Effector memory CD4-positive, alpha-beta T cell (primary cell): ENCODE measurements around the gene DUSP10.

Experiments
- DNase-seq, 3 donors: peaks; one replicate each; pipeline ENCODE4 v3.0.0-alpha.2; 2020
- H3K27ac ChIP-seq: 2 replicates; pipeline ENCODE4 v1.7.0; 2013; ENCODE audit warnings: mild to moderate bottlenecking, low read length, moderate library complexity; ENCODE audit not compliant: insufficient read depth, poor library complexity, severe bottlenecking
- H3K27me3 ChIP-seq: replicated peaks from 2 replicates; pipeline ENCODE4 v1.7.0; 2013; ENCODE audit warnings: mild to moderate bottlenecking, low read length; ENCODE audit not compliant: insufficient read depth, control insufficient read depth, poor library complexity, severe bottlenecking
- H3K36me3 ChIP-seq: 2 replicates; pipeline ENCODE4 v1.7.0; 2013; ENCODE audit warnings: mild to moderate bottlenecking, low read length, moderate library complexity; ENCODE audit not compliant: control insufficient read depth, insufficient read depth
- H3K4me1 ChIP-seq: 2 replicates; pipeline ENCODE4 v1.7.0; 2013; ENCODE audit warnings: low read length, mild to moderate bottlenecking; ENCODE audit not compliant: control insufficient read depth, insufficient read depth, poor library complexity, severe bottlenecking
- H3K4me3 ChIP-seq: 2 replicates; pipeline ENCODE4 v1.7.0; 2013; ENCODE audit warnings: low read length, low read depth, mild to moderate bottlenecking; ENCODE audit not compliant: insufficient read depth, poor library complexity, severe bottlenecking
- H3K9me3 ChIP-seq: 2 replicates; pipeline ENCODE4 v1.7.0; 2013; ENCODE audit warnings: mild to moderate bottlenecking, low read length, moderate library complexity; ENCODE audit not compliant: control insufficient read depth

DUSP10 gene

DNA sequence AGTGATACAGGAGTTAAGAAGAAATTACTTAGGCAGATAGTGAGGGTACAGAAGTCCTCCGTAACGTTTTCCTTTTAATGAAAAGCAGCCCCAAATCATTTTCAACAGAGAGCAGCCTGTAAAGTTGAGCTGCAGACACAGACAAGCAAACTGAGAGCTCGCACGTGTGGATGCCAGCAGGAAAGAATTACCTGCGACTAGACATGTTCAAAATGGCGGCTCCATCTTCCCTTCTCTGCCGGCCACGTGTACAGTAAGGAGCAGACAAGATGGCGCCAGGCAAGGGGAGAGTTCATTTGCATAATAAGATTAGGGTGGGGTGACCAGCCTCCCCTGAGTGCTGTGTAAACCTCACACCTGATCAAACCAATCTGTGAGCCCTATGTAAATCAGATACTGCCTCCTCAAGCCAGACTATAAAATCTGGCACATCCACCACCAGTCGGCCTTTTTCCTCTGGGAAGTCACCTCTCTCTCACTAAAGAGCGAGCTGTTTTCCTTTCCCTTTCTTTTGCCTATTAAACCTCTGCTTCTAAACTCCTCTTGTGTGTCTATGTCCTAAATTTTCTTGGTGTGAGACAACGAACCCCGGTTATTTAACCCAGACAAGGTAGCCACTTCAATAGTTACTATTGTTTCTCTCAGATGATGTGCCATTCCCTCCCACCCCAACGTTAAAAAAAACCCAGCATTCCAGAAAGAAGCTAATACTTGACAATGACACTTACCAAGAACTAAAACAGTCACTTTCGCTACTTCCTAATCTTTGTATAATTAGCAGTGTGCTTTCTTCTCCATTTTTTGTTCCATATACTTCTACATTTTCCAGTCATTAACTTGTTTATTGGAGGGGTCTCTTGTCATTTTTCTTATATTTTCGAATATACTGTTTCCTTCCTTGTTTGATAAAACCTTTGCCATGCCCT, 27.4 kb downstream of the DUSP10 start:
- Histone ChIP-seq H3K4me1 (peaks cover 21% of the 10 kb centered on the region), H3K4me3 (no peak overlapping the region), H3K9me3 (no peaks in the 10 kb centered on the region), H3K27ac (no peak overlapping the region), H3K27me3 (no peaks in the 10 kb centered on the region), H3K36me3 (no peaks in the 10 kb centered on the region)
- DNase-seq = no peak

DNA sequence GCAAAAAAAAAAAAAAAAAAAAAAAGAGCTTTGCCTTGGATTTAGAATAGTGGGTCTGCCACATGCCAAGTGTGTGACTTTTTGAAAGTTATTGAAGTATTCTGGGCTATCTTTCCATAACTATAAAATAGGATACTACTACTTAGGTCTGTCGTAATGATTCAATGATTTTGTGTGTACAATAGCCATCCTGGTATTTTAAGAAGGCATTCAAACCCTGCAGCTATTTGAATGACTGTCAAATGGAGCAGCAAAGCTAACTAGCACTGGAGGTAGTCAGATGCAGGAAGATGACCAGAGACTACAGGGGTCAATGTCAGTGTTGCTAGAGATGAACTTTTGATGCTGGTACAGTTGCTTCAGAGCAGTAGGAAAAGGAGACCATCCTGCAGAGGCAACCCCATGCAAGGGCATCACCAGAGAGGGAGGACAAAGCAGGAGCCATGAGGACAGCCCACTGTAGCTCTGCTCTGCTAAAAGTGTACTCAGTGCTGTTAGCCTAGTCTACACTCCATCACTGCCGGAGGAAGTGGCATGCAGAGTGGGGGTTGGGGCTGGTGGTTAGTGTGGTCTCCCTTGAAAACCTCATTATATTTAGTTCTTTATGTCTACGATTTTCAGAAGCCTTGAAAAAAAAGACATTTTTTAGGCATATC, 29.0 kb downstream of the DUSP10 start:
- no peaks in the 10 kb centered on the region for H3K36me3 ChIP-seq
- DNase-seq = peak; percentile 67 to 76 (median 68)
- H3K27ac ChIP-seq = peak overlapping the region; percentile 75
- no peaks in the 10 kb centered on the region for H3K27me3 ChIP-seq
- H3K9me3 ChIP-seq = no peaks in the 10 kb centered on the region
- no peak overlapping the region for H3K4me3 ChIP-seq
- peaks cover 31% of the 10 kb centered on the region for H3K4me1 ChIP-seq

DNA sequence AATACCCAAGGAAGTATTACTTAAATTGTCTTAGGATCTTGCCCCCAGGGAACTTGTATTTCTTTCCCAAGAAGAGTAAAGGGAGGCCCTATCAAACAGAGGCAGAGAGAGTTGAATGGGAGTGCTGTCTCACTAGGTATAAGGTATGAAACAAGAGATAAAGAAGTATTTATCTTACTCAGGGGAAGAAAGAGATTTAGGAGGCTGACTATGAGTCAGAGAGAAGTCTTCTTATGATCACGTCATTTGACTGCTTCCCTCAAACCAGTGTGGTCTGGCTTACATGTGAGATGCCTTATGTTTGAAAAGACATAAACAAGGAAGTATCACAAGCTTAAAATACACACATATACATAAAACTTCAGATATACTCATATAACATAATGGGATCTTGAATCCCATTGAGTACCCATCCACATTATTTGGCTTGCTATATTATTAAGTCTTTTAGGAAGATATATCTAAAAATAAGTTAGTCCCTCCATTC, 29.6 kb downstream of the DUSP10 start:
- Histone ChIP-seq H3K36me3 (no peaks in the 10 kb centered on the region), H3K27ac (peak overlapping the region; percentile 75), H3K9me3 (no peaks in the 10 kb centered on the region), H3K4me3 (no peak overlapping the region), H3K4me1 (peaks cover 37% of the 10 kb centered on the region), H3K27me3 (no peaks in the 10 kb centered on the region)
- peak; percentile 32 to 41 (median 39) for DNase-seq

DNA sequence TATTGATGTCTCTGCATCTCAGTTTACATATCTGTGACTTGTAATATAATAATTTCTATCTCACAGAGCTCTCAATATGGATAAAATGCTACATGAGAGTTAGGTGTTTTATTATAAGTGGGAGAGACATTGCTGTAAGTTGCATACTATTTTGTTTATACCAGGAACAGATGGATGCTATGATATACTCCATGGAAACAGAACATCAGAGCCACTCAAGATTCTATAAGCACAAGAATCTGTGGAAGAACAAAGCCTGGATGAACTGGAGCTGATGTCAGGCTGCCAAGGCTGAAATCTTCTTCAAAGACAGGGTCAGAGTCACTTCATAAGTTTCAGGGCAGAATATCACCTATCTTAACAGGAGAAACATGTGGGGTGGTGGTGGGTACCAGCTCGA, 30.2 kb downstream of the DUSP10 start:
- Histone ChIP-seq H3K9me3 (no peaks in the 10 kb centered on the region), H3K27ac (peak overlapping the region; percentile 75), H3K4me3 (no peak overlapping the region), H3K36me3 (no peaks in the 10 kb centered on the region), H3K27me3 (no peaks in the 10 kb centered on the region), H3K4me1 (peaks cover 39% of the 10 kb centered on the region)
- no peak for DNase-seq

DNA sequence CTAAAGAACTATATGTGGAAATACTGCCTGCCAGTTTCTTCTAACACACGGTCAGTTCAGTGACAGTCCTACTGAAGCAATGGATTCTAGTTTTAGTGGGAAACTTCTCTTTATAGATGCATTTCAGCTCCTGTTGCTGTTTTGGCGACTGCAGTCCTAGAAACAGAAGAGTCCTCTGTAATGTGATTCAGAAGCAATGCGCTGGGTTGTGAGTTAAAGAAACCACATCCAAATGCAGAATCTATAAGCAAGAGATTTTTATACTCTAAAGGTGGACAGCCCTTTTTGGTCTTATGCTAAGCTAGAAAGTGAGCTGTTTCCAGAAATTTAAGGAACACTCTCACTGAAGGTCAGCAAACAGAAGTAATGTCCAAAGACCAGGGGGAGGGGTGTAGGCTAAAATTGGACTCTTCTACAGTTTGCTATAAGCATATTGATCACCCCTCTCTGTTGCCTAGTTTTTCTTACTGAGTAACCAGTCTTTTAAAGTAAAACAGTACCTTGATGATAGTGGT, 30.8 kb downstream of the DUSP10 start:
- no peaks in the 10 kb centered on the region for H3K36me3 ChIP-seq
- no peaks in the 10 kb centered on the region for H3K27me3 ChIP-seq
- no peak overlapping the region for H3K4me3 ChIP-seq
- peak overlapping the region; percentile 75 for H3K27ac ChIP-seq
- H3K4me1 ChIP-seq = peaks cover 39% of the 10 kb centered on the region
- no peaks in the 10 kb centered on the region for H3K9me3 ChIP-seq
- DNase-seq = no peak

DNA sequence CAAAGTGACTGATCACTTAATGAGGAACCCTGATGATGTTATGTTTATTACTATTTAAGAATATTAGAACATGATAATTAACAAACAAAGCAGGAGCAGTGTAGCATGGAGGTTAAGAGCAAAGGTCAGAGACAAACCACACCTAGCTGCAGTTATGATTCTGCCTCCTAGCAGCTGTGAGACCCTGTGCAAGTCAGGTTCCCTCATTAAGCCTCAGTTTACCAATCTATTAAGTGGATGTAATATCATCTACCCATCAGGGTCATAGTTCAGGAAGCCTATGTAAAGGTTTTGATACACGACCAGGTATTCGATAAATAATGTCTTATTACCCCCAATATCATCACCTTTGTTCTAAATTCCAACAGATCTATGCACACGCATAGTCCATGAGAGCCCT, 32.0 kb downstream of the DUSP10 start:
- no peaks in the 10 kb centered on the region for H3K9me3 ChIP-seq
- no peaks in the 10 kb centered on the region for H3K36me3 ChIP-seq
- no peak for DNase-seq
- no peaks in the 10 kb centered on the region for H3K27me3 ChIP-seq
- peaks cover 39% of the 10 kb centered on the region for H3K4me1 ChIP-seq
- H3K27ac ChIP-seq = peak overlapping the region; percentile 61
- no peak overlapping the region for H3K4me3 ChIP-seq

DNA sequence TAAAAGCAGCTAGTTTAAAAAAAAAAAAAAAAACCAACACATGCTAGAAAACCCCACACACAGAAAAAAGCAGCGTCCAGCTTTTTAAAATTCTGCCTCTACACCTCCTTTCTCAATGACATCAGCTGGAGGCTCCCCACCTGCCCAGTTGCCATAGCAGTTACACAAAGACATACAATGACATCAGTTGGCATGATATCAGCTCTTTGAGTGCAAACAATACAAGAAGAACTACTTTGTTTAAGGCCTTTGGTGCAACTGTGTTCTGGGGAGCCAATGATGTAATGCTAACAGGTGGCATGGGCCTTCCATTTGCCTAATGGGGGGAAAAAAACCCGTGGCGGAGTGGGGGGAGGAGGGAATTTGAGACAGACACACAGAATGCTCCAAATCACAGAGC, 32.9 kb downstream of the DUSP10 start:
- DNase-seq = peak; percentile 61 to 69 (median 63)
- no peaks in the 10 kb centered on the region for H3K36me3 ChIP-seq
- peak overlapping the region; percentile 67 for H3K27ac ChIP-seq
- no peaks in the 10 kb centered on the region for H3K9me3 ChIP-seq
- H3K4me3 ChIP-seq = no peak overlapping the region
- peaks cover 39% of the 10 kb centered on the region for H3K4me1 ChIP-seq
- H3K27me3 ChIP-seq = no peaks in the 10 kb centered on the region

DNA sequence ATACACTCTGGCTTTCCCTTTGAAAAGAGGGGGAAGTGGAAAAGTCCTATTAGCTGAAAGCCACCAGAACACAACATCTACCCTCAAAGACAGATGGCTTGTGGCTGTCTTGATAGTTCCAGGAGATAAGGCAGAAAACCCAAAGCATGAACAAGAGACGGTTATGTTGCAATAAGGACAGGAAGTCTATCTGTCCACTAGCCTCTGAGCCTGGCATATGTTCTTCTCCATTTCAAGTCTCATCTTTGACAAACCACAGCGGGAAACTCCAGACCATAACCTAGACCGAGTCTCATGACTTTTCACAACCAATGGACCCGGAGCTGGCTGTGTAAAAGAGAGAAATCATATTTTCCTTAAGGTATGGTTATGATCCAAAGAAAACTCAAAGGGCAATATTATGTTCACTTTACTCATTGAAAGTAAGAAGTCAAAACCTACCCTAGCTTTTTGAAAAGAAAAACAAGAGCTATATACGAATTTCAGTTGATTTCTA, 33.8 kb downstream of the DUSP10 start:
- DNase-seq = peak; percentile 51 to 65 (median 59)
- peak overlapping the region; percentile 67 for H3K27ac ChIP-seq

DNA sequence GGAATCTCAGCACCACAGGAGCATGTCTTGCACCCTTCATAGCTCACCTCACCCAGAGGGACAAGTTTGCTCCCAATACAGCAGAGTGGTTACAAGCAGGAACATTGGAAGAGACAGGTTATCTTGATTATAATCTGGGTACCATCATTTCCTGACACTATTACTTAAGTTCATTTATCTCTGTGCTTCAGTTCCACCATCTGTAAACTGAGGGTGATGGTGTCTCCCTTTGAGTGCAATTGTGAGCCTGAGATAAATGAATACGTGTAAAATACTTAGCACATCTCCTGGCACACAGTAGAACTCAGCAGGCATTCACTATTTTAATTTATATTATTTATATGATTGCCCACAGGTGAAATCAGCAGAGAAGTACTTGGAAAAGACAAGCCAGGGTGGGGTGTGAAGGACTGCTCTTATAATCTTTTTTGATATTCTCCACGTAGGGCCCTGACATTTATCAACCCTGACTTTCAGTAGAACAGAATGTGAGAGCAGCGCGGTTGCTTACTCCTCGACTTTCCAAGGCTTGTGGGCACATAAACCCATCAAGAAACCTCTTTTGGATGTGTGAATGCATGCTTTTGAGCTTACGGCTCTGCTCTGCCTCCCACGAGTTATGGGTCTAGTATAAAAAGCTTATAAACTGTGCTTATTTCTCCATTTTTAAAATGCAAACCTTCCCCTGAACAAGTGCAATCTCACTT, 34.9 kb downstream of the DUSP10 start:
- Histone ChIP-seq H3K4me1 (peaks cover 31% of the 10 kb centered on the region), H3K36me3 (peaks cover 3% of the 10 kb centered on the region), H3K27me3 (no peaks in the 10 kb centered on the region), H3K27ac (no peak overlapping the region), H3K9me3 (no peaks in the 10 kb centered on the region), H3K4me3 (no peak overlapping the region)
- no peak for DNase-seq

More for the DNA sequence above, 33.8 kb downstream of the DUSP10 start:
- H3K4me1 ChIP-seq = peaks cover 39% of the 10 kb centered on the region
- no peaks in the 10 kb centered on the region for H3K27me3 ChIP-seq
- no peaks in the 10 kb centered on the region for H3K9me3 ChIP-seq
- H3K36me3 ChIP-seq = no peaks in the 10 kb centered on the region
- no peak overlapping the region for H3K4me3 ChIP-seq
